HG03060 (cell line): ENCODE data around the gene PARN.
A peak's percentile ranks its signal among the peaks of the same experiment; 100 is the strongest.
"Not testable (repeated sequence)": the region's sequence is repeated elsewhere in the genome, so short reads cannot be mapped to it uniquely, and the experiment has no call there.

Experiments
- ATAC-seq: cut with Tn5 transposase; IDR thresholded peaks from one replicate; pipeline ENCODE4 v1.9.1; 2021; ENCODE audit warnings: low read depth, moderate number of reproducible peaks; ENCODE audit not compliant: unreplicated experiment

Gene PARN

DNA sequence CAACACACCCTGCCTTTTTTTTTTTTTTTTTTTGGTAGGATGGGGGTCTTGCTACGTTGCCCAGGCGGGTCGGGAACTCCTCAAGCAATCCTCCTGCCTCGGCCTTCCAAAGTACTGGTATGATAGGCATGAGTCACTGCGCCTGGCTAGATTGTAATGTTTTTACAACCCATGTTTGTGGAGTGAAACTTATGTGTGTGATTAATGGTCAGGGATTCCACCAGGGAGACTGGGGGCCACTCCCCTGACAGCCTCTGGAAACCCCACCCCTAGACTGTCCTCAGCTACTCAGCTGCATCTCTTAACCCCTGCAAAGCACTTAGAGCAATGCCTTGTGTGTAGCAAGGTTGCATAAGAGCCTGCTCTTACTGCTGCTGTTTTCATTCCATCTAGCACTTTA, 220.5 kb downstream of the PARN start:
- ATAC-seq, result no peak

DNA sequence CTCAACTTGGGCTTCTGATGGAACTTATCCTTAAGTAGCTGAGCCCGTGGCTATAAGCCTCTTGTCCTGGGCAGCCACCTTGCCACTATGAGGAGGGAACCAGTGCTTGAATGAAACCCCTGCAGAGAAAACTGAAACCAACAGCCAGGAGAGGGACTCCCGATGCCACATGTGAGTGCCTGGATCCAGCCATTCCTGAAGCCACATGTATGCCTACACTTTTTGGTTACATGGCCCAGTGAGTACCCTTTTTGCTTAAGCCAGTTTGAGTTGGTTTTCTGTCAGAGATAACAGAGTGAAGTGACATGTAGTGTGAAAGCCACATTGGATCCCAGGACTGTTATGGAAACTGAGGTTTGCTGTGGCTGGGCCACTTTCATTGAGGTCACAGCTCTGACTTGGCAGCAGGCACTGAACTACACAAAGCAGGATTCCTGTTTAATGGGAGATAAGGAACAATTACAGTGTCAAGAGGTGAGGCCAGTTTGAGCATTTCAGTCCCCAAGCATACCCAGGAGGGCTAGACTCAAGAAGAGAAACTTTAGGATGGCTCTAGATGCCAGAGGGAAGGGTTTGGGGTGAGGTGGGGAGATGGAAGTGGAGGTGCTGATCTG, 222.2 kb downstream of the PARN start:
- ATAC-seq, result no peak

DNA sequence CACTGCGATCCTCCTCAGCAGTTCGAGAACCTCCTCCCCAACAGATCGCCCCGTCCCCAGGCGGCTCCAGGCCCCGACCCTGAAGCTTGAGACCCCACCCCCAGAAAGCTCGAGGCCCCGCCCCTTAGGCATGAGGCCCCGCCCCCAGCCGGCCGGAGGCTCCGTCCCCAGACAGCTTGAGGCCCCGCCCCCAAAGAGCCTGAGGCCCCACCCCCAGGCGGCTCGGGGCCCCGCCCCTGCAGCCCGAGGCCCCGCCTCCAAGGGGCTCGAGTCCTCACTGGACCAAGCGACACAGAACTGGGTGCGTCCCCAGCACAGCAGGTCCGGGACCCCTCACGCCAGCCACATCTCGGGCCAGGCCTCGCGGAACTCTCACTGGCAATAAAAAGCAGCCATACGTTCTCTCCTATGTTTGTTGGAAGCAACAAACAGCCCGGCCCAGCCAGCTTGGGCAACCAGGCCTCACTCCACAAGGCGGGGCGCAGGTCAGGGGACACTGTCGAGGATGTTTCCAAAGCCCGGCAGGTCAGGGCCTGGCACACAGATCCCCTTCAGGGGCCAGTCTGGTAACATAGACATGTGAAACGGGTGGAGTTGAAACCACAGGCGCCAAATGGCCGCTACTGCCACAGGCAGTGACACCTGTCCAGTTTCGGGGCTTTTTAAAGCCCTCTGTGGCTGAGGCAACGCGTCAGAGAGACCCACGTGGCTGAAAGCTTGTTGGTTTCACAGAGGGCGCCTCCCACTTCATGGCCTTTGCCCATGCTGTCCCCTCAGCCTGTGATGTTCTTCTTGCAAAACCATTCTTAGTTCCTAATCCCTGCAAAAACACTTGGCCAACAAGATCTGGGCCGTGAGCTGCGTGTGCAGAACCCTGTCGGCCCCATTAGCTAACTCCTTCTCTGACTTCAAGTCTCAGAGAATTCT, 224.2 kb downstream of the PARN start:
- ATAC-seq, result peak; percentile 87

DNA sequence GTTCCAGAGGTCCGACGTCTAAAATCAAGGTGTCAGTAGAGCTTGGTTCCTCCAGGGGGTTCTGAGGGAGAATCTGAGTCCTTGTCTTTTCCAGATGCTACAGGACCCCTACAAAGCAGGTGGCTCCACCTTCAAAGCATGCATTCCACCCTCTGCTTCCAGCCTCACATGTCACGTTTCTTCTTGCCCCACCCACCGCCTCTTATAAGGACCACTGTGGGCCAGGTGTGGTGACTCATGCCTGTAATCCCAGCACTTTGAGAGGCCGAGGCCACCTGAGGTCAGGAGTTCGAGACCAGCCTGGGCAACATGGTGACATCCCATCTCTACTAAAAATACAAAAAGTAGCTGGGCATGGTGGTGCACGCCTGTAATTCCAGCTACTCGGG, 227.1 kb downstream of the PARN start:
- not testable (repeated sequence) for ATAC-seq

DNA sequence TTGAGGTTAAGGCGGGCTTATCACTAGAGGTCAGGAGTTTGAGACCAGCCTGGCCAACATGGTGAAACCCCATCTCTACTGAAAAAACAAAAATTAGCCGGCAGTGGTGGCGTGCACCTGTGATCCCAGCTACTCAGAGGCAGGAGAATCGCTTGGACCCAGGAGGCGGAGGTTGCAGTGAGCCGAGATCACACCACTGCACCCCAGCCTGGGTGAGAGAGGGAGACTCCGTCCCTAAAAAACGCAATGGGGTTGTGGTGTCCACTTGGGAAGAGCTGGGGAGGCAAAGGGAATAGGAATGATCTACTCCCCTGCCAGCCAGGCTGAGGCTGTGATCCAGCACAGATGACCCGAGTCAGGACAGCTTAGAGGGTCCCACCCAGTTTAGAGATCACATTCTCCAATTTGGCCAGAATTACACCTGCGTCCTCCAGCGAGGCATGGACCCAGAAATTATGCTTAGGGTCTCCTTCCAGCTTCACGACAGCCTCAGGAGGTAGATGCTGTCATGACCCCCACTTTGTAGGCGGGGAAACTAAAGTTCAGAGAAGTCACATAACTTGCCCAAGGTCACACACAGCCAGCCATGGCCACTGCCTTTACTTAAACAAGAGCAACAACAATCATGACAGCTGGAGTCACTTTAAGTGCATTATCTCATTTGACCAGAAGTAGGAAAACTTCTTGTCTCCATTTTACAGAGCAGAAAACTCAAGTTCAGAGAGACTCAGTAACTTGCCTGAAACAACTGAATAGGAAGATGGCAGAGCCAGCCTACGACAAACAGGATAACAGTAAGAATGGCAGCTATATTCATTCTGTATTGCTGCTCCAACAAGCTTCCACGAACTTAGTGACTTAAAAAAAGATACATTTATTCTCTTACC, 227.7 kb downstream of the PARN start:
- ATAC-seq, result not testable (repeated sequence)

DNA sequence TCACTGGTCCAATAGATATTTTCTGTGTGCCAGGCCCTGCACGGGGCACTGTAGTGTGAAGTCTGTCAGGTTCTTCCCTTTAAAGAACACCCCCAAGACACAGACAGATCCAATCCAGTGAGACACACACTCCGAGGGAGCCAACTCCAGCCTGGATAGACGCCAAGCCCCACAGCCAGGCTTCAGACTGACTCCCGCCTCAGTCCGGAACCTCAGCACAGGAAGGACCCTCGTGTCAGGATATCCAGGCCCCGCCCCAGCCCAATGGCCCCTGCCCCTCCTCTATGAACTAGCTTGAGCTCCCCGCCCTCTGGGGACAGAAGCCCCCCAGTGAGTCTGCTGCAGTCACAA, 228.4 kb downstream of the PARN start:
- not testable (repeated sequence) for ATAC-seq

DNA sequence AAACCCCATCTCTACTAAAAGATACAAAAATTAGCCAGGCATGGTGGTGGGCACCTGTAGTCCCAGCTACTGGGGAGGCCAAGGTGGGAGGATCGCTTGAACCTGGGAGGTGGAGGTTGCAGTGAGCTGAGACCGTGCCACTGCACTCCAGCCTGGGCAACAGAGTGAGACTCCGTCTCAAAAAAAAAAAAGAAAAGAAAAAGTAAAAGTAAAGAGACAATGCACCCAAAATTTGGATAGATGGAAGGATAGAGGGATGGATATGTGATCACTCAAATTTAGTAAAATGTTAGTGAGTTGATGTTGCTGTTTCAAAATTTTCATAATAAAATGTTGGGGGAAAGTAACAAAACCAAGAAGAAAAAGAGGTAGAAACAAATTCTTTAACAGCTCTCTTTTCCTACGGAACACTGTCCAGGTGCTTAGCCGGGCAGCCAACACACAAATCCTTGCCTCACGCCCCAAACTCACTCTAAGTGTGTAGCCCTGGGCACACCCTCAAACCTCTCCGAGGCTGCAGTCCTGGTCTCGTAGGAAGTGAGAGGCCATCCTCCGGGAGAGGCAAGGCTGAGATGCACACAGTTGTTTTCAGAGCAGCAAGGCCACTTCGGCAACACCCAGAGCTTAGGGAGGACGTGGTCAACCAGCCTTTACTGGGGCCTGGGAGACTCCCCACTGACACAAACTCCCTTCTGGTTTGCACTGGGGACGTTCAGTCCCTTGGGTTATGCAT, 228.9 kb downstream of the PARN start:
- ATAC-seq, result not testable (repeated sequence)

DNA sequence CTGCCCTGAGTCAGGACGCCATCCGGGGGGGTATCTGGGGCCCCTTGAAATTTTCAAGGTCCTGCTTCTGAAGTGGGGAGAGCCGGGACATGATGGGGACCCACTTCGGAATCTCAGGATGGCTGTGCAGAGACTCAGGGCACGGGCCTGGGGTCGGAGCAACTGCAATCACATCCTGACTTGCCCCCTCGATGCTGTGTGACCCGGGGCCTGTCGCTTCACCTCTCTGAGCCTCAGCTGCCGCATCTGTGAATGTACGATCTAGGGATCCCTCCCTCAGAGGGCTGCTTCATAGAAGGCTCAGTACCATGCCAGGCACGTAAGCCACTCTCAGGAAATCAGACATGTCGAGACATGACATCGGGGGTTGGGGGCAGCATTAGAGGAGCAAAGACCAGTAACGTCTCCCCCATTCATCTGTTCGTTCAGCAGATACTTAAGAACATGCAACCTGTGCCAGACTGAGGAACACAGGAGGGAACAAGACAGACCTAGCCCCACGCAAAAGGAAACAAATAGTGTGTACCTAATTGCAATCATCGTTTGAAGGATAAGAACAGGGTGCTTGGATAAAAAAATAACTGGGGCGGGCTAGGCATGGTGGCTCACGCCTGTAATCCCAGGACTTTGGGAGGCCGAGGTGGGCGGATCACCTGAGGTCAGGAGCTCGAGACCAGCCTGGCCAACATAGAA, 229.6 kb downstream of the PARN start:
- no peak for ATAC-seq

DNA sequence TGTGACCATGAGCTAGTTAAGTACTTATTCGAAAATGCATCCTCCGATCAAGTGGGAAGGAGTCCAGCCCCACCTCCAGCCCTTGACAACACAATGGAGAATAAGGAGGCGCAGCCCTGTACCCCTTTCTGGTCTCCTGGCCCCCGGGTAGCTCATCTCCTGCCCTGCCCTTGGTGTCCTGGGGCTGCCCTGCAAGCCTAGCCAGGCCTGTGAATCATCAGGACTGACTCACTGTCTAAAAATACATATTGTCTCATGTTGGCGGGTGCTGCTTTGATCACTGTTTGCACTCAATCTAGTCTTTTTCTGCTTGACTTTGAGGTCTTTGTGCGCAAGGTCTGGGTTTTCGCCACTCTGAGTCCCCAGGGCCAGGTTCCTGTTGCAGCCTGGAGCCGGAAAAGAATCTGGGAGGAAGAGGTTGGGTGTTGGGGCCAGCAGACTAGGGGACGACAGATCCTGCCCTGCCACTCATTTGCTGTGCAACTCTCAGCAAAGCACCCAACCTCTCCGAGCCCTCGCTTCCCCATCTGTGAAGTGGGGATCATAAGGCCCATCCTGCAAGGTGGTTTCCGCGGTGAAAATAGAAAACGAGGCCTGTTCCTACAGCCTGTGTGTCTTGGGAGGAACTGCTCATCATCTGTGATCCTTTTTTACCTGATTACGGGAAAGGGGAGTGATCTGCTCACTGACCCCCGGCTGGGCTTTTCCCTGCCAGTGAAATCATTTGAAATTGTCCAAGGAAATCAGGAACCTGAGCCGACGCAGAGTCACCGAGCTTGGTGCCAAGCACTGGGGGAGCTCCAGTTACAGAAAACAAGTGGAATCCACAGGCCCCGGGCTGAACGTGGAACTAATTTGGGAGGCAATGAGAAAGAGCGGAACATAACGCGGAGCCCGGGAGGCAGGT, 230.4 kb downstream of the PARN start:
- ATAC-seq, result no peak

DNA sequence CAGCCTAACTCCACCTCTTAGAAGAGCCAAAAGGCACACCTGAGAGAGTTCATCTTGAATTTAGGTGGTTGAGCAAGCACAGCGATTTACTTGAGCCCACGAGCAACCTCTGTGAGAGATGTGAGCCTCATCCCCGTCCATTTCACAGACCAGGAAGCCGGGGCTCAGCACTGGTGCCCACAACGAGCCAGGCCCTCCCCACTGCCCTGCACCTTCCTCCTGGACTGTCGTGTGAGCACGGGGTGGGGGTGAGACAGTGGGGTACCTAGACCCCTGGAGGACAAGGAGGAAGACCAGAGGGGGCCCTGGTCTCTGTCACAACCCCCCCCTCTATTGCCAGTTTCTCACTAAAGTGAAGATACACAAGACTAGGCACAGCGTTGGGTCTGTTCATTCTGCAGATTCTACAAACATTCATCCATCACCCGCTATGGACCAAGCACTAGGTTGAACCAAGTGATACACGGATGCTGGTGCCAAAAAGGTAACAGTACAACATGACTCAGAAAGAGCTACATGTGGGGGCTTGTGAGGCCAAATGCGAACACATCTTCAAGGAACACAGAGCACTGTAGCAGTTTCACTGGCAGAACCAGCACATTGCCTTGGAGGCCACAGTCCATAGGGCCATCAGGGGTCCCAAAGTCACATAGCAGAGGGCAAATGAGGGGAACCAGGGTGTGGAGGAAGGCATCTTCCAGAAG, 231.9 kb downstream of the PARN start:
- no peak for ATAC-seq

DNA sequence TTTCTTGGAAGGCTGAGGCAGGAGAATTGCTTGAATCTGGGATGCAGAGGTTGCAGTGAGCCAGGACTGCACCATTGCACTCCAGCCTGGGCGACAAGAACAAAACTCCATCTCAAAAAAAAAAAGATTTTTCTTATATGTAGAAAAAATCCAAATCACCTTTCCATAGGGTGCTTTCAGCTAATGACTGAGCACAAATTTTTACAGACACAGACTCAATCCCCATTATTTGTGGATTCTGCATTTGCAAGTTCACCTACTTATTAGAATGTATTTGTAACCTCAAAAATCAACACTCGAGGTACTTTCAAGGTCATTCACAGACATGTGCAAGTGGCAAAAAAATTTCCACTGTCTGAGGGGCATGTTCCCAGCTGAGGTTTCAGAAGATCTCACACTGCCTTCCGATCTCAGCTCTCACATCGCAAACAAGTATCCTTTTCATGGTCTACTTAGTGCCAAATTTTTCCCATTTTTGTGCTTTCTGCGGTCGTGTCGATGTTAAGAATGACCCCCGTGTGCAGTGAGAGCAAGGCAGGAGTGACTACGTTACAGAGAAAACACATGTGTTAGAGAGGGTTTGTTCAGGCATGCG, 234.3 kb downstream of the PARN start:
- not testable (repeated sequence) for ATAC-seq

DNA sequence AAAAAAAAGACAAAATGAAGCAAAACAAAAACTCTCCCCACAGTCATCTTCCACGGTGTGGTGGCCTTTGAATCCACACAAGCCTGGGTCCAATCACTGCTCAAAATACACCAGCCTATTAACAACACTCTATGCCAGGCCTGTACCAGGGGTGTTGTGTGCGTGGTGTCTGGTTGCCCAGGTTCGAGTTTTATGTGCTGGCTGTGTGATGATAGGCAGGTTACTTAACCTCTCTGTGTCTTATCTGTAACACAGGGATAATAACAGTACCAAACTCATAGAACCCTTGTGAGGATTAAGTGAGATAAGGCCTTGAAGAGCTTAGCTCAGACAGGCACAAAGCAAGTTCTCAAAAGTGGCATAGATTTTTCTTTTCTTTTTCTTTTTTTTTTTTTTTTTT, 235.2 kb downstream of the PARN start:
- no peak for ATAC-seq

DNA sequence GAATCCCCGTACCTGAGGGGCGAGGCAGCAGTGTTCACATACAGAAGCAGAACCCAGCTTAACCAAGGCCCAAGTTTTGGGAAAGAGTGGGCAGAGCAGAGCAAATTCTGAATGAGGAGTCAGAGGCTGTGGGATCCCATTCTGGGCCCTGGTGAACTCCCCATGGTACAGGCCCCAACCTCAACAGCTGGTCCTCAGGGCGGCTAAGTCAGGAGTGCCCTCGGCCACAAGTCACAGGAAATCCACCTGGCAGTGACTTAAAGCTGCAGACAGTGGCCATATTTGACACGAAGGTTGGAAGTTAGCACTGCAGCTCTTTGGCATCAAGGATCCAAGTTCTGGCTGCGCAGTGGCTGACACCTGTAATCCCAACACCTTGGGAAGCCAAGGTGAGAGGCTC, 237.1 kb downstream of the PARN start:
- no peak for ATAC-seq

DNA sequence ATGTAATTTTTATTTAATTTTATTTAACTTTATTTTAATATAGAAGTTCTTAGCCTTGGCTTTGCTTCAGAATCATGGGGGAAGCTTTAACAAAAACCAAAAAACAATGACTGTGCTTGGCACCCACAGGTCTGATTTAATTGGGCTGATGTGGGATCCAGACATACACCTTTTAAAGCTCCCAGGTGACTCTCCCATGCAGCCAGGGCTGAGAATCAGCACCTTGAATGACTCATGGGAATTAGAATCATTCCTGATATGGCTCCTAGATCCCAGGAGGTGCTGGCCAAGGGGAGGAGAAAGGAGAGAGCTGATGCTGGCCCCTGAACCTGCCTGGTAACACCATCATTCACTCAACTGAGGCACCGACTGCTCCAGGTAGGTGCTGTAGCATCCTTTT, 240.7 kb downstream of the PARN start:
- ATAC-seq, result no peak

DNA sequence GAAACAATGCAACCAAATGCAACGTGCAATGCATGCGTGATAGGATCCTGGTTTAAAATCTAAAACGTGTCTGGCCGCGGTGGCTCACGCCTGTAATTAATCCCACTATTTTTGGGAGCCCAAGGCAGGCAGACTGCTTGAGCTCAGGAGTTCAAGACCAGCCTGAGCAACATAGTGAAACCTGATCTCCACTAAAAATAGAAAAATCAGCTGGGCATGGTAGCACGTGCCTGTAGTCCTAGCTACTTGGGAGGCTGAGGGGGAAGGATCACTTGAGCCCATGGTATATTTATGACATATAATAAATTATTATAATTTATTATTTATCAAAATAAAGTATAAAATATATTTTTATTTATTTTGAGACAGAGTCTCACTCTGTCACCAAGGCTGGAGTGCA, 241.8 kb downstream of the PARN start:
- no peak for ATAC-seq

DNA sequence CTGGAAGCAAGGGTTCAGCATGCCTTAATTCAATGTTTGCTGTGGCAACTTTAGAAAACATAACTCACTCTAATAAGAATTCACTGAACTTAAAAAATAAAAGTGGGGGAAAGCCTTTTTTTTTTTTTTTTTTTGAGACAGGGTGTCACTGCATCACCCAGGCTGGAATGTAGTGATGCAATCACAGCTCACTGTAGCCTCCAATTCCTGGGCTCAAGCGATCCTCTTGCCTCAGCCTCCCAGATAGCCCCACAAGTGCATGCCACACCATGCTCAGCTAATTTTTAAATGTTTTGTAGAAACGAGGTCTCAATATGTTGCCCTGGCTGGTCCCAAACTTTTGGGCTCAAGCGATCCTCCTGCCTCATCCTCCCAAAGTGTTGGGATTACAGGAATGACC, 243.9 kb downstream of the PARN start:
- no peak for ATAC-seq
